ENCODE data around the gene GLRA3.

GLRA3 gene

GRCh38 chr4:174590336-174590735, 238.7 kb downstream of the GLRA3 start:
- no peak for TF ChIP-seq SIN3A (IDR thresholded peaks at IDR 0.05; ENCODE audit: borderline replicate concordance, insufficient read depth, low read length)
- TF ChIP-seq TAF1 (IDR thresholded peaks at IDR 0.05; ENCODE audit: borderline replicate concordance, insufficient read depth, low read length), result no peak
- no peak for TF ChIP-seq POLR2AphosphoS5 (IDR thresholded peaks at IDR 0.05; ENCODE audit: low read depth, low read length)
- no peak for TF ChIP-seq REST (IDR thresholded peaks at IDR 0.05; ENCODE audit: insufficient read depth in 1 of 2, low read depth in 2 of 2, low read length in 2 of 2)
- no peak for TF ChIP-seq FOXP2 (optimal IDR thresholded peaks at IDR 0.05; ENCODE audit: borderline replicate concordance, extremely low read depth, extremely low read length, insufficient read depth)

Data from PFSK-1 (cell line).